Measurements from ENCODE around the gene UBXN6.

Gene UBXN6, protein sequence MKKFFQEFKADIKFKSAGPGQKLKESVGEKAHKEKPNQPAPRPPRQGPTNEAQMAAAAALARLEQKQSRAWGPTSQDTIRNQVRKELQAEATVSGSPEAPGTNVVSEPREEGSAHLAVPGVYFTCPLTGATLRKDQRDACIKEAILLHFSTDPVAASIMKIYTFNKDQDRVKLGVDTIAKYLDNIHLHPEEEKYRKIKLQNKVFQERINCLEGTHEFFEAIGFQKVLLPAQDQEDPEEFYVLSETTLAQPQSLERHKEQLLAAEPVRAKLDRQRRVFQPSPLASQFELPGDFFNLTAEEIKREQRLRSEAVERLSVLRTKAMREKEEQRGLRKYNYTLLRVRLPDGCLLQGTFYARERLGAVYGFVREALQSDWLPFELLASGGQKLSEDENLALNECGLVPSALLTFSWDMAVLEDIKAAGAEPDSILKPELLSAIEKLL

DNA sequence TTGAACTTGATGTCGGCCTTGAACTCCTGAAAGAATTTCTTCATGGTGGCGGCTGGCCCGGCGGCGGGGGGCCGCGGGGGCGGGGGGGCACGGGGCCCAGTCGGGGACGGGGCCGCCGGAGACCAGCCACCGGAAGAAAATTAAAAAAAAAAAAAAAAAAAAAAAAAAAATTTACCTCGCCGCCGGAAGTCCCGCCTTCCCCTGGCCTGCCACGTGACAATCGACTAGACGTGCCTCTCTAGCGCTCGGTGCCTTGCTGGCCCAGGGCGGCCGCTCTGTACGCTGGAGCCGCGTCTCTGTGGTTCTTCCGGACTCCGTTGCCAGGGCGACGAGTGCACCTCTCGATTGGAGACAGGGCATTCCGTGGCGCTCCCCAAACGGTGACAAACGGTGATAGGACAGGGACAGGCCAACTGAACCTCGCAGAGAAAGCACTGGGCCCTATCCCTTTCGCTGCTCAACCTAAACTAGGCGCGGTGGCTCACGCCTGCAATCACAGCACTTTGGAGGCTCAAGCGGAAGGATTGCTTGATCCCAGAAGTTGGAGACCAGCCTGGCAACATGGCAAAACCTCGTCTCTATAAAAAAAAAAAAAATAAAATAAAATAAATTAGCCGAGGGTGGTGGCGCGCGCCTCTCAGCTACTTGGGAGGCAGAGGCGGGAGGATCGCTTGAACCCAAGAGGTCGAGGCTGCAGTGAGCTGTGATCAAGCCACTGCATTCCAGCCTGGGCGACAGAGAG lies at the start of gene UBXN6:
TSS of gene UBXN6 (minus strand) at position 141 of the 742 bp plus-strand sequence. CDS start at position 44, 97 bp downstream.
- peak; percentile 76 to 91 for DNase-seq

DNA sequence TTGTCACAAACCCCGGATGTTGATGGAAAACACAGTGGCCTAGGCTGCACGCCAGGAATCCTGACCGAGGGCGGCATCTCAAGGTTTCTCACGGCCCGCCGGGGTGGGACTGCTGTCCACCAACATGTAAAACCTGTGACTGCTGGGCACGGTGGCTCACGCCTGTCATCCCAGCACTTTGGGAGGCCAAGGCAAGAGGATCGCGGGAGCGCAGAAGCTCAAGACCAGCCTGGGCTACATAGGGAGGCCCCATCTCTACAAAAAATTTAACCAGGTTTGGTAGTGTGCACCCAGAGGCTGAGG lies 49.5 kb upstream of the UBXN6 start:
- DNase-seq: no peak

DNA sequence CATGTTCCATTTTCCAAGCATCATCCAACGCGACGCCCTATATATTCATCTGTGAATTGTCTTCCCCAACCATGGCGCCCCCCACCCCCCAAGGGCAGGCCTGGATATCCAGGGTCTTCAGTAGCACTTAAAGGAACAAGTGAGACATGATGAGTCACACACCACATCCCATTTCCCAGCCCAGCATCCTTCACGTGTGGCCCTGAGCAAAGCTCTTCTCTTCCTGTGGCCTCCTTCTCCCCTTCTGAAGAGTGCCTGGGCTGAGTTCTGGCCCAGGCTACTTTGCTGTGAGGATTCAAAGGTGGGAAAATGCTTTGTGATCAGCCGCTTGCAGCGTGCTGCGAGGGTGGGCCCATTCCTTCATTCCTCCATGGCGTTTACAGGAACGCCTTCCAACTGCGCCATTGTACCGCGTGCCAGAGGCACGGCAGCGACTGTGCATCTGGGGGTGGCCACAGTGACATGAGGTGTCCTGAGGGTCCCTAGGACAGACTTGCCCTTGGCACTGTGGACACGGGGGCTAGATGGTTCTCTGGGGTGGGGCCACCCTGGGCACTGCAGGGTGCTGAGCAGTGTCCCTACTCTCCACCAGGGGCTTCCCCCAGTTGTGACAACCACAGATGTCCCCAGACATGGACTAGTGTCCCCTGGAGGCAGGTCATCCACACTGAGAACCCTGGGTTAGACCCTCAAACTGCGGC lies 49.0 kb upstream of the UBXN6 start:
- DNase-seq: peak in 1 of 2 donors; percentile 55

DNA sequence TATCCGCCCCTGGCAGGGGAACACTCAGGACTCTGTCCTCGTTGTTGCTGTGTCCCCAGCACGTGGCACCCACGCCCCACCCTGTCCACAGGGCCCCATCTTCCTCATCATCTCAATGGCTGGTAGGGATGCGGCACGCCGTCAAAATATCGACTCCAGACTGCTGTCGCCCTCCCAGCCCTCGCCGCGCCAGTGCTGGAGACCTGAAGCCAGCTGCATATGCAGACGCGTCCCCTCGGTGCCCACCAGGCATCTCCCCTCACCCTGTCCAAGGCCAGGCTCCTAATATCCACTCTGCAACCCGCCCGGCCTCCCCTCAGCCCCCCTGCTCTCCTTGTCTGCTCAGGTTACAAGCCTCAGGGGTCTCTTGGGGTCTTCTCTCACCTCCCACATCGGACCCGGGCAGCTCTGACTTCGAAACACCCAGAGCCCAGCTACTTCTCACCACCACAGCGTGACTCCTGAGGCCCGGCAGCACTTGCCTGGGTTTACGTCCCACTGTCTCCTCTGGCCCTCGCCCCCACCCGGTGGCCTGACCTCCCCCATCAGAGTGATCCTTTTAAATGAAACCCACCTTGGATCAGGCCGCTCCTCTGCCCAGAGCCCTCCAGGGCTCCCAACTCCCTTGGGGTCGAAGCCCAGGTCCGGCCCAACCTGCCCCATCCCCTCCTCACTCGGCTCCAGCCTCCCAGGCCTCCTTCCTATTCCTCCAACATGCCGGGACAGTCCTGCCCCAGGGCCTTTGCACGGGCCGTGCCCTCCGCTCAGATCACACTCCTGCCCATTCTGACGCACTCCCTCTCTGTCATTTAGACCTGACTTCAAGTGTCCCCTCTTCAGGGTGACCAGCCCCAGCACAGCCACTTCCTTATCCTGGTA lies 48.2 kb upstream of the UBXN6 start:
- DNase-seq: no peak

DNA sequence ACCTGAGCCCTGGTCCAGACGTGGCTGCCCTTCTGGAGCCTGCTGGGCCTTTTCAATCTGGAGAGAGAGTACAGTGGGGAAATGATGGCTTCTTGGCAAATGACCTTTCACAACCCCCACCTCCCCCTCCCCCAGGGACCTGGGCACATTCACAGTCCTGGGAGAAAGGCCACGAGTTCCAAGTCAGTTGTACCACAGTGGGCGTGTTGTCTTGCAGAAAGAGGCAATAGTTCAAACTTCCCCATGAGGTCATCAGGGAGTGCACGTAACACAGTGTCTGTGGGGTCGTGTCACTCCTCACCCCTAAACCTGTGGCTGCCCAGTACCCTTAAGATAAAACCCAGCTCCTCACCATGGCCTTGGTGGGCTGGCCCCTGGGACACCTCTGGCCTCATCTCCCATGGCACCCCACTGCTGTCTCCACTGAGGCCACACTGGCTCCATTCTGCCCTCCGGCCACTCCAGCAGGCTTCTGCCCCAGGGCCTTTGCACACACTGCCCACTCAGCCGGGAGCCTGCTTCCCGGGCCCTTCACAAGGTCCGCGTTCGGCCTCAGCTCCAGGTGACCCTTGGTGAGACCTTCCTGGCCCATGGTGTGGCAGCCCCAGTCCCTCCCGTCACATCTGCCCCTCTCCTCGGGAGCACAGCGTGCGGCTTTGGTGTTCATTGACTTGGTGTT lies 47.4 kb upstream of the UBXN6 start:
- DNase-seq: peak in 1 of 2 donors; percentile 8

DNA sequence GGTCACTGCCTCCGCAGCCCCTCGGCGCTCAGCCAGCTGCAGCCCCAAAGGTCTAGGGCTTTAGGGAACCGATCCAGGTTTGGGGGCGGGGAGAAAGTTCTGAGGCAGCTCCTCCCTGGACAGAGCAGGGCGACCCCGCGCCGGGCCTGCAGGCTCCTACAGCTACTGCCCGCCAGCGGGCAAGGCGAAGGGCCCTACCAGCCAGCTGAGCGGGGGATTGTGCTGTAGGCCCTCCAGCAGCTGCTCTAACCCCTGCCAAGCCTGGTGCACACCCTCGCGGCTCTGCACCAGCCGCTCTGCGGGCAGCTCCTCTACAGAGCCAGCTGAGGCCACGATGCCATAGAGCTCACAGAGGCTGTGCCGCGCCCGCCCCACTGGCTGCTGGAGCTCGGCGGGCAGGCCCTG lies 46.7 kb upstream of the UBXN6 start:
- no peak for DNase-seq

- no peak for DNase-seq
Observed at GRCh38 chr19:4503825-4504170, 46.2 kb upstream of the UBXN6 start.

- DNase-seq: no peak
Observed at GRCh38 chr19:4503132-4503824, 45.7 kb upstream of the UBXN6 start.

DNA sequence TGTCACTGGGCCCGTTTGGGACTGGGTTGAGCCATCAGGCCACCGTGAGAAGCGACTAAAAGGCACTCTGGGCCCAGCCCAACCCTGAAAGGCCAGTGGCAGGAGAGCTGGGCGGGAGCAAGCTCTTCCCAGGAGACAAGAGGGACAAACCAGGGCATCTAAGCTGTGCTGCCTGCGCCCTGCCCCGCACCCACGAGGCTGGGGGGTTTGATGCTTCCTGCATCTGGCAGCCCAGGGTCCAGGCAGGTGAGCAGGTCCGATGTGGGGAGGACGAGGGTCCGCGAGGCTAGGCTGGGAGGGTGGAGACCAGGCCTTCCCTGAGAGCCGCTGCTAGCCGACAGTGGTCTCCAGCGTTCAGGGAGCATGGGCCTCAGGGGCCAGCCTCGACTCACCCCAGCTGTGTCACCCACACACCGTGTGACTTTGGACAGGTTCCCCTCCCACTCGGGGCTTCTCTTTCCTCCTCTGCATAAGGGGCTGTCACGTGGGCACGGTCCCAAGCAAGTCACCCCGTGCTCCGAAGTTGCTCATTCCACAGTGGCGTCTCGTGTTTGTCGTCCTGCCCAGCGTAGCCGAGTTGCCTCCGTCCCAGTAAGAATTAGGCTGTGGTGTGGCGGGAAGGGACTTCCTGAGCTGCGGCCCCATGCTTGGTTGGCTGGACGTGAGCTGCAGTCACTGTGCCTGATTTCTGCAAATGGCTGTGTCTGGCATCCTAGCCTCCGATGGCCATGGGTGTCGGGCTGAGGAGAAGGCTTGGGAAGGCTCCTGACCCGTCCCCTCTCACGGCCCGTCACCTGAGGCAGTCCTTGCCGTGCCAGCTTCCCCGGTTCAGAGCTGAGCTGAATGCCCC lies 44.9 kb upstream of the UBXN6 start:
- no peak for DNase-seq

DNA sequence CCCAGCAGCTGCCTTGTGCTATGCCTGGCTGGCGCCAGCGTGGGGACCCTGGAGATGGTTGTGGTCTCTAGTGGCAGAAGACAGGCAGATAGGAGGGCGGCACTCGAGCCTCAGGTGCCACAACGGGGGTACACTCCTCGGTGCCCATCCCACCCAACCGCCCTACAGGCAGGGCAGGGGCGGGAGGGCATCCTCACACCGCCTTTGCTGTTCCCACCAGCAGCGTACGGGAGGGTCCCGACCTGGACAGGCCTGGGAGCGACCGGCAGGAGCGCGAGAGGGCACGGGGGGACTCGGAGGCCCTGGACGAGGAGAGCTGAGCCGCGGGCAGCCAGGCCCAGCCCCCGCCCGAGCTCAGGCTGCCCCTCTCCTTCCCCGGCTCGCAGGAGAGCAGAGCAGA lies 44.1 kb upstream of the UBXN6 start:
- DNase-seq: no peak

DNA sequence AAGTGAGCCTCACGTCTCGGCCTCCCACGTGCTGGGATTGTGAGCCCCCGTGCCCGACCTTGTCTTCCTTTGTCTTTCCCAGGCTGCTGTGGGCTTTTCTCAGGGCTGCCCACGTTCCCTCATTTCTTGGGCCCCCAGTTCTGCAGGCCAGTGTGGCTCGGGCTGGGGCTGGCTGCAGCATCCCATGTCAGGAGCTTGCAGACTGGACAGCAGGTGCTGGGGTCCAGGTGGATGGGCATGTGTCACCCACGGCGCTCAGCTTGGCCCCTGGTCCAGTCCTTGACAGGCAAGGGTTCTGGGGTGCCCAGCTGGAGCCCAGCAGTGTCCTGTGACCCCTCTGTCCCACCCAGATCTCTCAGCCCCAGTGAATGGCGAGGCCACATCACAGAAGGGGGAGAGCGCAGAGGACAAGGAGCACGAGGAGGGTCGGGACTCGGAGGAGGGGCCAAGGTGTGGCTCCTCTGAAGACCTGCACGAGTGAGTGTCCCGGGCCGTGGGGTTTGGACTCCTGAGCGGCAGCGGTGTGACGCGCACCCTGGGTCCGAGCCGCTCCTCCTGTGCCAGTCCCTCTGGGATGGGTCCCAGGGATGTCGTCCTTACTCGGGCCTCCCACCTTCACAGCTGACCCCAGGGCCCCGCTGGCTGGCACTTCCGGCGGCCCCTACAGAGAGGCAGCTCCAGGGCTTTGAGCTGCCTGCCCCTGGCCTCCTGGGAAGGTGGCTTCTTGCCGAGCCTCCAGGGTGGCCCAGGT lies 43.4 kb upstream of the UBXN6 start:
- no peak for DNase-seq

DNA sequence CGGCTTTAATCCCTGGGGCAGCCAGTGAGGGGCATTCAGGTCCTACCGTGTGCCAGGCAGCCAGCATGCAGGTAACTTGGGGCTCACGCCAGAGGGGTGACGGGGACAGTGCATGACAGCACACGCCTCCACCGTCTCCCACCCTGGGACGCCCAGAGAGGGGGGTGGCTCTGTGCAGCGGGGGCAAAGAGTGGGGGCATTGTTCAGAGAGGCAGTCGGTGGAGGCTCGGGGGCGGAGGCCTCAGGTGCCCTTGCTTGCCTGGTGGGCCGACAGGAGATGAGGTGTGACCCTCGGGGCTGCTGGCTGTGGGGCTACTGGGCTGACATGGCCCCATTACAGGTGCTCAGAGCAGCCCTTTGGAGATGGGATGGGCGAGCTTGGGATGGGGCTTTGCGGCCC lies 42.3 kb upstream of the UBXN6 start:
- no peak for DNase-seq

DNA sequence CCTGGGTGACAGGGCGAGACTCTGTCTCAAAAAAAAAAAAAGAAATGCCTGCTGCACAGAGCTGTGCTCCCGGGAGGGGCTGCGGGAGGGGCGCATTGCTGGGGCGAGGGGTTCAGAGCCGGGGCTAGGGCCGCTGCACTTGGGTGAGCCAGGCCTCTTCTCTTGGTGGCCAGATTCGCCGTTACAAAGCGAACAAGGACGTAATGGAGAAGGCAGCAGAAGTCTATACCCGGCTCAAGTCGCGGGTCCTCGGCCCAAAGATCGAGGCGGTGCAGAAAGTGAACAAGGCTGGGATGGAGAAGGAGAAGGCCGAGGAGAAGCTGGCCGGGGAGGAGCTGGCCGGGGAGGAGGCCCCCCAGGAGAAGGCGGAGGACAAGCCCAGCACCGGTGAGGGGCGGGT lies 41.7 kb upstream of the UBXN6 start:
- DNase-seq: no peak

GRCh38 chr19:4498694-4499093 lies 41.1 kb upstream of the UBXN6 start:
- DNase-seq: no peak

- DNase-seq: no peak
Observed at GRCh38 chr19:4497770-4498389, 40.3 kb upstream of the UBXN6 start.

DNA sequence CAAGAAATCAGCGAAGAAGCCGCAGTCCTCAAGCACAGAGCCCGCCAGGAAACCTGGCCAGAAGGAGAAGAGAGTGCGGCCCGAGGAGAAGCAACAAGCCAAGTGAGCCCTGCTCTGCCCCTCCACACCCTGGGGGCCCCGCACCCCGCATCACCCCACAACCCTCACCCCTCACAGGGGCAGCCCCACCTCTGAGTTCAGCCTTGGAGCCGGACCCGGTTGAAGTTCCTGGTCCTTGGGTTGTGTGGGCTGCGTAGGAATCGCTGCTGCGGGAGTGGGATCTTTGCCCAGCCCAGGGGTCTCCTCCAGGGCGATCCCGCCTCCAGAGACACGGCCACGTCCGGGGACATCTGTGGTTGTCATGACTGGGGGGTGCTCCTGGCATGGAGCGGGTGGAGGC lies 38.7 kb upstream of the UBXN6 start:
- DNase-seq: no peak

GRCh38 chr19:4495471-4495870 lies 37.9 kb upstream of the UBXN6 start:
- DNase-seq: no peak

GRCh38 chr19:4494691-4495064 lies 37.1 kb upstream of the UBXN6 start:
- no peak for DNase-seq

DNA sequence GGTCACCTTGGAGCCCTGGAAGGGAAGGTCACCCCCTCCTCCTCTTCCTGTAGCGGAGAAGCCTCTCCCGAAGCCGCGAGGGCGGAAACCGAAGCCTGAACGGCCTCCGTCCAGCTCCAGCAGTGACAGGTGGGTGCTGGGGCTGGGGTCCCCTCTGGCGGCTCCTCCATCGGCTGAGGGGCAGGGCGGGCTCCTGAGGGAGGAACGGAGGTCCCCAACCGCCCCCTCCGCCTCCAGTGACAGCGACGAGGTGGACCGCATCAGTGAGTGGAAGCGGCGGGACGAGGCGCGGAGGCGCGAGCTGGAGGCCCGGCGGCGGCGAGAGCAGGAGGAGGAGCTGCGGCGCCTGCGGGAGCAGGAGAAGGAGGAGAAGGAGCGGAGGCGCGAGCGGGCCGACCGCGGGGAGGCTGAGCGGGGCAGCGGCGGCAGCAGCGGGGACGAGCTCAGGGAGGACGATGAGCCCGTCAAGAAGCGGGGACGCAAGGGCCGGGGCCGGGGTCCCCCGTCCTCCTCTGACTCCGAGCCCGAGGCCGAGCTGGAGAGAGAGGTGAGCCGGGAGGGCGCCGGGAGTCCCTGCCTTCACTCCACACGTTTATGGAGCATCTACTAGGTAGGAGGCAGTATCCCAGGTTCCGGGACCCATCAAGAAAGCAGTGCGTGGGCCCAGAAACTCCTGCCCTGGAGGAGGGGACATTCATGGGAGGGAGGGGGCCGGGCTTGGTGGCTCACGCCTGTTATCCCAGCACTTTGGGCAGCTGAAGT lies 36.5 kb upstream of the UBXN6 start:
- DNase-seq: no peak

All from bone marrow (tissue), 2 donors.